Hepatocyte (in vitro differentiated cells): Measurements from ENCODE around the gene TNFAIP8L3. TPM values are rescaled to one million over a fixed set of nuclear protein-coding genes. Genes with fewer than 3 reads are reported as not detected.

Source experiments
- DNase-seq: peaks from one replicate; pipeline ENCODE4 v3.0.0-alpha.2; 2016; ENCODE audit warnings: low spot score
- H2AFZ ChIP-seq: fragments of 200-600 bp; sonication (generic); 2 replicates; pipeline ENCODE4 v1.6.0; 2016; ENCODE audit warnings: antibody characterized with exemption, mild to moderate bottlenecking
- H3K27ac ChIP-seq: fragments of 200-600 bp; sonication (generic); 2 replicates; pipeline ENCODE4 v1.5.1; 2016; ENCODE audit warnings: mild to moderate bottlenecking
- H3K27me3 ChIP-seq: fragments of 200-600 bp; sonication (generic); 2 replicates; pipeline ENCODE4 v1.6.1; 2016
- H3K36me3 ChIP-seq: fragments of 200-600 bp; sonication (generic); replicated peaks from 2 replicates; pipeline ENCODE4 v1.5.1; 2016; ENCODE audit warnings: low read depth; ENCODE audit not compliant: insufficient read depth
- H3K4me1 ChIP-seq: fragments of 200-600 bp; sonication (generic); 2 replicates; pipeline ENCODE4 v1.5.1; 2016; ENCODE audit warnings: mild to moderate bottlenecking, moderate library complexity; ENCODE audit not compliant: insufficient read depth
- H3K4me2 ChIP-seq: fragments of 200-600 bp; sonication (generic); 2 replicates; pipeline ENCODE4 v1.6.0; 2016
- H3K4me3 ChIP-seq: fragments of 200-600 bp; sonication (generic); 2 replicates; pipeline ENCODE4 v1.5.1; 2016; ENCODE audit warnings: mild to moderate bottlenecking
- H3K79me2 ChIP-seq: fragments of 200-600 bp; sonication (generic); 2 replicates; pipeline ENCODE4 v1.6.0; 2017; ENCODE audit warnings: mild to moderate bottlenecking
- H3K9me2 ChIP-seq: fragments of 200-600 bp; sonication (generic); replicated peaks from 2 replicates; pipeline ENCODE4 v1.6.0; 2017; ENCODE audit warnings: mild to moderate bottlenecking; ENCODE audit not compliant: insufficient read depth
- H3K9me3 ChIP-seq: fragments of 200-600 bp; sonication (generic); 2 replicates; pipeline ENCODE4 v1.5.1; 2016; ENCODE audit warnings: low read depth, mild to moderate bottlenecking
- H4K20me1 ChIP-seq: fragments of 200-600 bp; sonication (generic); 2 replicates; pipeline ENCODE4 v1.6.0; 2016; ENCODE audit warnings: mild to moderate bottlenecking; ENCODE audit not compliant: insufficient read depth, poor library complexity, severe bottlenecking
- CTCF ChIP-seq: fragments of 200-600 bp; sonication (generic); IDR thresholded peaks from 2 replicates; pipeline ENCODE4 v1.5.1; 2016; ENCODE audit warnings: antibody characterized with exemption, mild to moderate bottlenecking; ENCODE audit not compliant: poor library complexity
- EZH2 ChIP-seq: fragments of 200-600 bp; sonication (generic); IDR thresholded peaks from 2 replicates; pipeline ENCODE4 v1.6.1; 2016; ENCODE audit warnings: antibody characterized with exemption, mild to moderate bottlenecking, borderline replicate concordance
- EZH2phosphoT487 ChIP-seq: fragments of 200-600 bp; sonication (generic); IDR thresholded peaks from one replicate; pipeline ENCODE4 v1.6.1; 2018; ENCODE audit warnings: antibody characterized with exemption, mild to moderate bottlenecking, low read depth, moderate library complexity; ENCODE audit not compliant: unreplicated experiment, severe bottlenecking
- WGBS: methylation state at CpG from one replicate; pipeline ENCODE4 v1.1.6; 2016; ENCODE audit warnings: low lambda C conversion rate; ENCODE audit errors: missing lambda C conversion rate; 5-methylcytosine and 5-hydroxymethylcytosine counted together
- polyA plus RNA-seq: library from polyadenylated mRNA; unstranded; fragments of >200 nt; fragmentation: Nextera tagmentation; extraction: Ambion mirVana; gene quantifications from 2 replicates; pipeline ENCODE4 v1.2.1, GENCODE V29; 2016
- total RNA-seq: library from RNA; depleted of rRNA; stranded (reverse); fragments of >200 nt; gene quantifications from 2 replicates; pipeline ENCODE4 v1.2.3, GENCODE V29; 2014

The TNFAIP8L3 gene
- total and polyA plus RNA-seq, 2 experiments from 2014 or later = 2.4 to 3.4 TPM

GRCh38 chr15:51131596-51132290 lies 37.0 kb upstream of the TNFAIP8L3 start:
- Histone ChIP-seq H3K4me2 (no peak overlapping the region), H4K20me1 (no peaks in the 10 kb centered on the region), H3K4me1 (peaks cover 12% of the 10 kb centered on the region), H3K27me3 (no peaks in the 10 kb centered on the region), H3K36me3 (no peaks in the 10 kb centered on the region), H2AFZ (no peak overlapping the region), H3K4me3 (no peak overlapping the region), H3K79me2 (no peaks in the 10 kb centered on the region), H3K27ac (peak overlapping the region; percentile 72), H3K9me3 (no peaks in the 10 kb centered on the region), H3K9me2 (no peaks in the 10 kb centered on the region)
- TF ChIP-seq EZH2 = no peak
- 83% methylated on average over 4 of the region's 4 CpGs for WGBS
- no peak for DNase-seq

- no peaks in the 10 kb centered on the region for H4K20me1 ChIP-seq
- no peaks in the 10 kb centered on the region for H3K9me3 ChIP-seq
- no peak for DNase-seq
- no peak overlapping the region for H3K4me3 ChIP-seq
- TF ChIP-seq EZH2 = no peak
- TF ChIP-seq CTCF = no peak
- no peak for TF ChIP-seq EZH2phosphoT487
- 100% methylated on average over 1 of the region's 1 CpG for WGBS
- H3K27ac ChIP-seq = peak overlapping the region; percentile 41
- no peak overlapping the region for H3K4me2 ChIP-seq
- no peaks in the 10 kb centered on the region for H3K9me2 ChIP-seq
- H2AFZ ChIP-seq = no peak overlapping the region
- no peaks in the 10 kb centered on the region for H3K27me3 ChIP-seq
- no peaks in the 10 kb centered on the region for H3K36me3 ChIP-seq
- peaks cover 12% of the 10 kb centered on the region for H3K4me1 ChIP-seq
- no peaks in the 10 kb centered on the region for H3K79me2 ChIP-seq
Observed at GRCh38 chr15:51130344-51130743, 35.6 kb upstream of the TNFAIP8L3 start.

GRCh38 chr15:51129535-51130188 lies 35.0 kb upstream of the TNFAIP8L3 start:
- no peaks in the 10 kb centered on the region for H4K20me1 ChIP-seq
- DNase-seq = peak; percentile 37
- WGBS = 71% methylated on average over 5 of the region's 5 CpGs
- peaks cover 12% of the 10 kb centered on the region for H3K4me1 ChIP-seq
- no peaks in the 10 kb centered on the region for H3K9me3 ChIP-seq
- H3K4me2 ChIP-seq = no peak overlapping the region
- no peaks in the 10 kb centered on the region for H3K27me3 ChIP-seq
- no peak overlapping the region for H2AFZ ChIP-seq
- H3K4me3 ChIP-seq = no peak overlapping the region
- TF ChIP-seq EZH2 (no peak), EZH2phosphoT487 (no peak), CTCF (no peak)
- H3K36me3 ChIP-seq = no peaks in the 10 kb centered on the region
- H3K27ac ChIP-seq = peak overlapping the region; percentile 41
- no peaks in the 10 kb centered on the region for H3K79me2 ChIP-seq
- no peaks in the 10 kb centered on the region for H3K9me2 ChIP-seq

GRCh38 chr15:51128701-51129100 lies 34.0 kb upstream of the TNFAIP8L3 start:
- Histone ChIP-seq H3K4me2 (no peak overlapping the region), H2AFZ (no peak overlapping the region), H3K9me2 (no peaks in the 10 kb centered on the region), H4K20me1 (no peaks in the 10 kb centered on the region), H3K4me3 (no peak overlapping the region), H3K27me3 (no peaks in the 10 kb centered on the region), H3K79me2 (no peaks in the 10 kb centered on the region), H3K36me3 (no peaks in the 10 kb centered on the region), H3K9me3 (no peaks in the 10 kb centered on the region), H3K27ac (no peak overlapping the region), H3K4me1 (peaks cover 11% of the 10 kb centered on the region)
- TF ChIP-seq EZH2phosphoT487 (no peak), CTCF (no peak), EZH2 (no peak)
- WGBS = 83% methylated on average over 2 of the region's 2 CpGs
- DNase-seq = no peak
